HCT116 (cell line): ENCODE data around the gene ZBTB12. TPM values are rescaled to one million over a fixed set of nuclear protein-coding genes. Genes with fewer than 3 reads are reported as not detected.
"Not testable (repeated sequence)": the region's sequence is repeated elsewhere in the genome, so short reads cannot be mapped to it uniquely, and the experiment has no call there.

Source experiments
- ATAC-seq: fragments of 200-7000 bp; cut with Tn5 transposase; 2 replicates; pipeline ENCODE4 v1.9.1; 2020; ENCODE audit warnings: mild to moderate bottlenecking, moderate library complexity
- BruUV-seq: library from RNA; stranded (reverse); fragments of 400-500 nt; replicated peaks from 2 replicates; lab custom pipeline; 2021; lab: Mats Ljungman, UMichigan
- CTCF ChIA-PET: fragments of 300-600 bp; sonication (Branson Sonifier 250); formaldehyde crosslinking; loops from one replicate; lab custom pipeline; 2021; ENCODE audit warnings: antibody characterized with exemption; lab: Charles Lee
- POLR2A ChIA-PET: fragments of 300-600, 350-600 bp; sonication (Branson Sonifier 250); formaldehyde crosslinking; loops from one replicate; lab custom pipeline; 2021; ENCODE audit warnings: antibody characterized with exemption; lab: Charles Lee
- RAD21 ChIA-PET, 2 experiments: fragments of 300-600 bp; sonication (Branson Sonifier 250); formaldehyde crosslinking; loops; one replicate each; lab custom pipeline; 2023; ENCODE audit warnings: low total read pairs in 2 of 2; ENCODE audit not compliant: uncharacterized antibody in 2 of 2, unreplicated experiment in 2 of 2, low non-redundant PET in 1 of 2; lab: Charles Lee
- DNase-seq: peaks from one replicate; pipeline ENCODE4 v3.0.0-alpha.2; 2010; ENCODE audit warnings: low read depth, low spot score
- H2AFZ ChIP-seq: fragments of 200-600 bp; shearing (Covaris generic), sonication (generic); 2 replicates; pipeline ENCODE4 v1.6.1; 2017; ENCODE audit warnings: low read depth, mixed run types, mixed read lengths, antibody characterized with exemption, low read length; ENCODE audit not compliant: poor library complexity, severe bottlenecking
- H3K27ac ChIP-seq: 2 replicates; pipeline ENCODE4 v1.5.1; 2012; ENCODE audit warnings: low read depth, low read length
- H3K27me3 ChIP-seq: fragments of 200-600 bp; sonication (generic); 2 replicates; pipeline ENCODE4 v1.6.1; 2016; ENCODE audit warnings: mixed run types, low read length, mixed read lengths; ENCODE audit not compliant: insufficient read depth
- H3K36me3 ChIP-seq, 2 experiments: fragments of 200-500 bp in 1 of 2; fragments of 200-600 bp in 1 of 2; sonication (Bioruptor generic) in 1 of 2; sonication (generic) in 1 of 2; 2 replicates each; pipeline versions ENCODE4 v1.5.1 to v1.6.1; 2014 to 2016; ENCODE audit warnings: low read length in 2 of 2, inconsistent platforms in 1 of 2, mixed read lengths in 1 of 2, mixed run types in 1 of 2; ENCODE audit not compliant: insufficient read depth in 2 of 2, control insufficient read depth in 1 of 2
- H3K4me1 ChIP-seq, 2 experiments: fragments of 200-600 bp in 1 of 2; sonication (generic) in 1 of 2; 2 replicates each; pipeline versions ENCODE4 v1.5.1 to v1.6.1; 2012 to 2017; ENCODE audit warnings: low read length in 2 of 2, inconsistent platforms in 1 of 2, mild to moderate bottlenecking in 1 of 2, mixed read lengths in 1 of 2, mixed run types in 1 of 2, moderate library complexity in 1 of 2; ENCODE audit not compliant: insufficient read depth in 2 of 2, control insufficient read depth in 1 of 2
- H3K4me2 ChIP-seq: fragments of 200-600 bp; sonication (generic); 2 replicates; pipeline ENCODE4 v1.6.1; 2017; ENCODE audit warnings: mixed run types, low read length, mixed read lengths
- H3K4me3 ChIP-seq, 2 experiments: fragments of 200-600 bp in 1 of 2; sonication (generic) in 1 of 2; replicated peaks in 1 of 2; 2 replicates each; pipeline ENCODE4 v1.5.1; 2011 to 2016; ENCODE audit warnings: low read length in 2 of 2, control low read depth in 1 of 2, low read depth in 1 of 2, mild to moderate bottlenecking in 1 of 2, mixed read lengths in 1 of 2, mixed run types in 1 of 2
- H3K79me2 ChIP-seq: fragments of 200-600 bp; sonication (generic); 2 replicates; pipeline ENCODE4 v1.6.1; 2017; ENCODE audit warnings: mild to moderate bottlenecking, mixed run types, low read length, moderate library complexity, mixed read lengths; ENCODE audit not compliant: insufficient read depth
- H3K9ac ChIP-seq: fragments of 200-600 bp; sonication (generic); 2 replicates; pipeline ENCODE4 v1.6.1; 2016; ENCODE audit warnings: low read length, mixed read lengths
- H3K9me2 ChIP-seq: fragments of 200-600 bp; sonication (generic), shearing (Covaris generic); 2 replicates; pipeline ENCODE4 v1.6.1; 2017; ENCODE audit warnings: mixed run types, mild to moderate bottlenecking, moderate library complexity; ENCODE audit not compliant: insufficient read depth
- H3K9me3 ChIP-seq, 2 experiments: fragments of 200-500 bp in 1 of 2; fragments of 200-600 bp in 1 of 2; sonication (Bioruptor generic) in 1 of 2; sonication (generic) in 1 of 2; 2 replicates each; pipeline ENCODE4 v1.6.1; 2014 to 2017; ENCODE audit warnings: low read length in 2 of 2, mixed read lengths in 2 of 2, inconsistent platforms in 1 of 2, low read depth in 1 of 2, mild to moderate bottlenecking in 1 of 2, mixed run types in 1 of 2, moderate library complexity in 1 of 2; ENCODE audit not compliant: control insufficient read depth in 1 of 2, insufficient read depth in 1 of 2
- H4K20me1 ChIP-seq: fragments of 200-600 bp; sonication (generic), shearing (Covaris generic); 2 replicates; pipeline ENCODE4 v1.6.1; 2017; ENCODE audit warnings: mixed run types, mild to moderate bottlenecking, moderate library complexity; ENCODE audit not compliant: insufficient read depth
- CBX3 ChIP-seq: IDR thresholded peaks from 2 replicates; pipeline ENCODE4 v1.6.1; 2012; ENCODE audit warnings: low read depth
- CEBPB ChIP-seq: IDR thresholded peaks from 2 replicates; pipeline ENCODE4 v1.6.1; 2012; ENCODE audit warnings: low read depth
- EGR1 ChIP-seq: IDR thresholded peaks from 2 replicates; pipeline ENCODE4 v1.6.1; 2012; ENCODE audit warnings: low read depth
- ELF1 ChIP-seq: IDR thresholded peaks from 2 replicates; pipeline ENCODE4 v1.6.1; 2012; ENCODE audit warnings: low read depth, borderline replicate concordance
- EZH2 ChIP-seq: fragments of 200-600 bp; sonication (generic); IDR thresholded peaks from 2 replicates; pipeline ENCODE4 v1.6.1; 2017; ENCODE audit warnings: antibody characterized with exemption, mixed run types
- FOSL1 ChIP-seq: IDR thresholded peaks from 2 replicates; pipeline ENCODE4 v1.6.1; 2012; ENCODE audit warnings: low read depth
- POLR2A ChIP-seq: IDR thresholded peaks from 2 replicates; pipeline ENCODE4 v1.7.0; 2011; ENCODE audit warnings: borderline replicate concordance; ENCODE audit not compliant: insufficient read depth, insufficient read length; ENCODE audit errors: extremely low read depth
- POLR2AphosphoS5 ChIP-seq: IDR thresholded peaks from 2 replicates; pipeline ENCODE4 v1.6.1; 2011; ENCODE audit warnings: mild to moderate bottlenecking, low read depth, low read length, moderate library complexity
- SIN3A ChIP-seq: IDR thresholded peaks from 2 replicates; pipeline ENCODE4 v1.6.1; 2012; ENCODE audit warnings: low read depth
- SP1 ChIP-seq: IDR thresholded peaks from 2 replicates; pipeline ENCODE4 v1.6.1; 2012; ENCODE audit warnings: low read depth
- ZFX ChIP-seq: fragments of 450-650 bp; IDR thresholded peaks from 2 replicates; pipeline ENCODE4 v1.6.1; 2017
- ZNF274 ChIP-seq: fragments of 200-500 bp; sonication (Bioruptor generic); IDR thresholded peaks from 2 replicates; pipeline ENCODE4 v1.6.1; 2014; ENCODE audit warnings: mild to moderate bottlenecking, low read depth, low read length, inconsistent platforms
- intact Hi-C: fragments of 100-400 bp; cut with micrococcal nuclease; formaldehyde crosslinking; loops from 2 replicates; pipeline ENCODE4 v1.10.0; 2022
- total RNA-seq: library from RNA; stranded (reverse); gene quantifications from one replicate; pipeline ENCODE4 v1.2.1, GENCODE V29; 2021; ENCODE audit not compliant: unreplicated experiment
- TF ChIP-seq, protein P1 (sequence below): IDR thresholded peaks from 2 replicates; pipeline ENCODE4 v1.6.1; 2011; ENCODE audit warnings: mild to moderate bottlenecking, low read length, moderate library complexity; ENCODE audit not compliant: insufficient replicate concordance; ENCODE audit errors: extremely low read depth
- TF ChIP-seq, protein P2 (sequence below): IDR thresholded peaks from 2 replicates; pipeline ENCODE4 v1.6.1; 2012; ENCODE audit warnings: low read depth
- TF ChIP-seq, protein P3 (sequence below): IDR thresholded peaks from 2 replicates; pipeline ENCODE4 v1.6.1; 2012
- TF ChIP-seq, protein P4 (sequence below): IDR thresholded peaks from 2 replicates; pipeline ENCODE4 v1.6.1; 2012

The ZBTB12 gene
- total RNA-seq, 1 experiment from 2014 or later, result 10.3 TPM

DNA sequence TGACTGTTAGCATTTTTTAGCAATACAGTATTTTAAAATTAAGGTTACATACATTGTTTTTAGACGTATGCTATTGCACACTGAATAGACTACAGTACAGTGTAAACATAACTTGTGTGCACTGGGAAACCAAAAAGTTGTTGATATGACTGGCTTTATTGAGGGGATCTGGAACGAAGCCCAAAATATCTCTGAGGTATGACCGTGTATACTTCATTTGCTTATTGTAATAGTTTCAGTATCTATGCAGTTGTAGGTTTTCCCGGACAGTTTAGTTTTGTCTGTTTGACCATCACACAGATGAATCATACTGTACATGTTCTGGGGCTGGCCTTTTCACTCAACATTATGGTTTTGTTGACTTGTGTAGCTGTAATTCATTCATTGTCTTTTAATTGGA lies 6.9 kb upstream of the ZBTB12 start:
- Histone ChIP-seq H3K27me3 (no peaks in the 10 kb centered on the region), H2AFZ (peak overlapping the region; percentile 19), H4K20me1 (no peaks in the 10 kb centered on the region), H3K4me2 (peak overlapping the region; percentile 44), H3K4me3 (no peak overlapping the region), H3K9ac (no peak overlapping the region), H3K9me3 (no peaks in the 10 kb centered on the region), H3K36me3 (no peaks in the 10 kb centered on the region), H3K4me1 (peaks cover 42 to 68% of the 10 kb centered on the region in 2 experiments), H3K27ac (no peak overlapping the region), H3K79me2 (no peaks in the 10 kb centered on the region), H3K9me2 (no peaks in the 10 kb centered on the region)
- CTCF ChIA-PET, result interaction anchor here (0.9 kb wide), 1 partner anchor 44 kb away, joined by 3 read pairs; no protein-coding TSS in a partner anchor
- POLR2A ChIA-PET, result no interaction called here
- no TSS peak for BruUV-seq
- DNase-seq (no peak), ATAC-seq (no peak)
- intact Hi-C loops, result no loop called here
- RAD21 ChIA-PET, result interaction anchor here in 1 of 2 experiments (0.5 to 0.7 kb wide), 2 partner anchors 11 to 162 kb away, joined by 3 to 4 read pairs; no protein-coding TSS in a partner anchor
- TF ChIP-seq ELF1 (no peak), SP1 (no peak), EGR1 (no peak), EZH2 (no peak), ZFX (no peak), CBX3 (no peak), FOSL1 (no peak), POLR2AphosphoS5 (no peak), POLR2A (no peak), SIN3A (no peak), ZNF274 (no peak), CEBPB (no peak)
- TF ChIP-seq, protein P1, sequence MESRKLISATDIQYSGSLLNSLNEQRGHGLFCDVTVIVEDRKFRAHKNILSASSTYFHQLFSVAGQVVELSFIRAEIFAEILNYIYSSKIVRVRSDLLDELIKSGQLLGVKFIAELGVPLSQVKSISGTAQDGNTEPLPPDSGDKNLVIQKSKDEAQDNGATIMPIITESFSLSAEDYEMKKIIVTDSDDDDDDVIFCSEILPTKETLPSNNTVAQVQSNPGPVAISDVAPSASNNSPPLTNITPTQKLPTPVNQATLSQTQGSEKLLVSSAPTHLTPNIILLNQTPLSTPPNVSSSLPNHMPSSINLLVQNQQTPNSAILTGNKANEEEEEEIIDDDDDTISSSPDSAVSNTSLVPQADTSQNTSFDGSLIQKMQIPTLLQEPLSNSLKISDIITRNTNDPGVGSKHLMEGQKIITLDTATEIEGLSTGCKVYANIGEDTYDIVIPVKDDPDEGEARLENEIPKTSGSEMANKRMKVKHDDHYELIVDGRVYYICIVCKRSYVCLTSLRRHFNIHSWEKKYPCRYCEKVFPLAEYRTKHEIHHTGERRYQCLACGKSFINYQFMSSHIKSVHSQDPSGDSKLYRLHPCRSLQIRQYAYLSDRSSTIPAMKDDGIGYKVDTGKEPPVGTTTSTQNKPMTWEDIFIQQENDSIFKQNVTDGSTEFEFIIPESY, result no peak
- TF ChIP-seq, protein P2, sequence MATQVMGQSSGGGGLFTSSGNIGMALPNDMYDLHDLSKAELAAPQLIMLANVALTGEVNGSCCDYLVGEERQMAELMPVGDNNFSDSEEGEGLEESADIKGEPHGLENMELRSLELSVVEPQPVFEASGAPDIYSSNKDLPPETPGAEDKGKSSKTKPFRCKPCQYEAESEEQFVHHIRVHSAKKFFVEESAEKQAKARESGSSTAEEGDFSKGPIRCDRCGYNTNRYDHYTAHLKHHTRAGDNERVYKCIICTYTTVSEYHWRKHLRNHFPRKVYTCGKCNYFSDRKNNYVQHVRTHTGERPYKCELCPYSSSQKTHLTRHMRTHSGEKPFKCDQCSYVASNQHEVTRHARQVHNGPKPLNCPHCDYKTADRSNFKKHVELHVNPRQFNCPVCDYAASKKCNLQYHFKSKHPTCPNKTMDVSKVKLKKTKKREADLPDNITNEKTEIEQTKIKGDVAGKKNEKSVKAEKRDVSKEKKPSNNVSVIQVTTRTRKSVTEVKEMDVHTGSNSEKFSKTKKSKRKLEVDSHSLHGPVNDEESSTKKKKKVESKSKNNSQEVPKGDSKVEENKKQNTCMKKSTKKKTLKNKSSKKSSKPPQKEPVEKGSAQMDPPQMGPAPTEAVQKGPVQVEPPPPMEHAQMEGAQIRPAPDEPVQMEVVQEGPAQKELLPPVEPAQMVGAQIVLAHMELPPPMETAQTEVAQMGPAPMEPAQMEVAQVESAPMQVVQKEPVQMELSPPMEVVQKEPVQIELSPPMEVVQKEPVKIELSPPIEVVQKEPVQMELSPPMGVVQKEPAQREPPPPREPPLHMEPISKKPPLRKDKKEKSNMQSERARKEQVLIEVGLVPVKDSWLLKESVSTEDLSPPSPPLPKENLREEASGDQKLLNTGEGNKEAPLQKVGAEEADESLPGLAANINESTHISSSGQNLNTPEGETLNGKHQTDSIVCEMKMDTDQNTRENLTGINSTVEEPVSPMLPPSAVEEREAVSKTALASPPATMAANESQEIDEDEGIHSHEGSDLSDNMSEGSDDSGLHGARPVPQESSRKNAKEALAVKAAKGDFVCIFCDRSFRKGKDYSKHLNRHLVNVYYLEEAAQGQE, result no peak
- TF ChIP-seq, protein P3, sequence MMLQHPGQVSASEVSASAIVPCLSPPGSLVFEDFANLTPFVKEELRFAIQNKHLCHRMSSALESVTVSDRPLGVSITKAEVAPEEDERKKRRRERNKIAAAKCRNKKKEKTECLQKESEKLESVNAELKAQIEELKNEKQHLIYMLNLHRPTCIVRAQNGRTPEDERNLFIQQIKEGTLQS, result no peak
- TF ChIP-seq, protein P4, sequence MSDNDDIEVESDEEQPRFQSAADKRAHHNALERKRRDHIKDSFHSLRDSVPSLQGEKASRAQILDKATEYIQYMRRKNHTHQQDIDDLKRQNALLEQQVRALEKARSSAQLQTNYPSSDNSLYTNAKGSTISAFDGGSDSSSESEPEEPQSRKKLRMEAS, result no peak

DNA sequence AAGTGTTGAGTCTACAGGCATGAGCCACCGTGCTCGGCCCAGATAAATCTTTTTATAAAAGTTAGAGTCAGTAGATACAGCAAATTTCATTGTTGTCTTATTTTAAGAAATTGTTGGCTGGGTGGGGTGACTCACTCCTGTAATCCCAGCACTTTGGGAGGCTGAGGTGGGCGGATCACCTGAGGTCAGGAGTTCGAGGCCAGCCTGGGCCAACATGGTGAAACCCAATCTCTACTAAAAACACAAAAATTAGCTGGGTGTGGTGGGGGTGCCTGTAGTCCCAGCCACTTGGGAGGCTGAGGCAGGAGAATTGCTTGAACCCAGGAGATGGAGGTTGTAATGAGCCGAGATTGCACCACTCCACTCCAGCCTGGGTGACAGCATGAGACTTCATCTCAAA lies 6.4 kb upstream of the ZBTB12 start:
- H3K9me3 ChIP-seq, H3K9me2 ChIP-seq, H3K36me3 ChIP-seq, H3K4me3 ChIP-seq, CTCF ChIA-PET, H3K79me2 ChIP-seq, H4K20me1 ChIP-seq, RAD21 ChIA-PET, ATAC-seq, POLR2A ChIA-PET, BruUV-seq, H3K9ac ChIP-seq, intact Hi-C loops, DNase-seq, H3K27ac ChIP-seq, H3K27me3 ChIP-seq: not testable (repeated sequence)
- Histone ChIP-seq H3K4me1 (peaks cover 42 to 66% of the 10 kb centered on the region in 2 experiments), H3K4me2 (peak overlapping the region; percentile 44), H2AFZ (peak overlapping the region; percentile 19)
